GM21619 (cell line): ENCODE measurements around the gene AJAP1.

Experiments used
- ATAC-seq: cut with Tn5 transposase; IDR thresholded peaks from one replicate; pipeline ENCODE4 v1.9.1; 2021; ENCODE audit not compliant: unreplicated experiment

AJAP1 gene

GRCh38 chr1:4762146-4762545 lies 107.7 kb downstream of the AJAP1 start:
- ATAC-seq, result no peak

GRCh38 chr1:4767308-4767707 lies 112.9 kb downstream of the AJAP1 start:
- no peak for ATAC-seq

GRCh38 chr1:4768553-4768952 lies 114.1 kb downstream of the AJAP1 start:
- no peak for ATAC-seq

- ATAC-seq, result no peak
Observed at GRCh38 chr1:4769516-4770280, 115.3 kb downstream of the AJAP1 start.

GRCh38 chr1:4770713-4771112 lies 116.3 kb downstream of the AJAP1 start:
- no peak for ATAC-seq

- no peak for ATAC-seq
Observed at GRCh38 chr1:4771267-4771666, 116.9 kb downstream of the AJAP1 start.

- ATAC-seq, result no peak
Observed at GRCh38 chr1:4771721-4772120, 117.3 kb downstream of the AJAP1 start.

- ATAC-seq, result no peak
Observed at GRCh38 chr1:4772294-4773010, 118.0 kb downstream of the AJAP1 start.

GRCh38 chr1:4773226-4773625 lies 118.8 kb downstream of the AJAP1 start:
- no peak for ATAC-seq

GRCh38 chr1:4775506-4775905 lies 121.1 kb downstream of the AJAP1 start:
- ATAC-seq, result no peak

GRCh38 chr1:4778056-4778455 lies 123.6 kb downstream of the AJAP1 start:
- no peak for ATAC-seq

GRCh38 chr1:4781646-4782045 lies 127.2 kb downstream of the AJAP1 start:
- no peak for ATAC-seq

GRCh38 chr1:4784761-4785160 lies 130.4 kb downstream of the AJAP1 start:
- ATAC-seq, result no peak

GRCh38 chr1:4786055-4786454 lies 131.6 kb downstream of the AJAP1 start:
- ATAC-seq, result no peak

- no peak for ATAC-seq
Observed at GRCh38 chr1:4787551-4787950, 133.1 kb downstream of the AJAP1 start.

- ATAC-seq, result peak; percentile 45
Observed at GRCh38 chr1:4792565-4792964, 138.2 kb downstream of the AJAP1 start.

- ATAC-seq, result no peak
Observed at GRCh38 chr1:4794020-4794780, 139.8 kb downstream of the AJAP1 start.

- ATAC-seq, result peak; percentile 79
Observed at GRCh38 chr1:4796161-4797015, 142.0 kb downstream of the AJAP1 start.

GRCh38 chr1:4797016-4797410 lies 142.6 kb downstream of the AJAP1 start:
- ATAC-seq, result no peak

- no peak for ATAC-seq
Observed at GRCh38 chr1:4797429-4797828, 143.0 kb downstream of the AJAP1 start.
